OCI-LY7 (cell line): ENCODE measurements around the gene MKRN1.

Source experiments
- EZH2phosphoT487 ChIP-seq: fragments of 200-600 bp; sonication (generic); IDR thresholded peaks from 2 replicates; pipeline ENCODE4 v1.6.1; 2018; ENCODE audit warnings: low read depth, borderline replicate concordance, mild to moderate bottlenecking, mixed run types, antibody characterized with exemption, low read length, moderate library complexity, mixed read lengths
- TF ChIP-seq, protein P1 (sequence below): fragments of 200-600 bp; sonication (generic); conservative IDR thresholded peaks from 2 replicates; pipeline ENCODE4 v1.5.1; 2014; ENCODE audit warnings: mild to moderate bottlenecking, antibody characterized with exemption, low read length, moderate library complexity, mixed read lengths

DNA sequence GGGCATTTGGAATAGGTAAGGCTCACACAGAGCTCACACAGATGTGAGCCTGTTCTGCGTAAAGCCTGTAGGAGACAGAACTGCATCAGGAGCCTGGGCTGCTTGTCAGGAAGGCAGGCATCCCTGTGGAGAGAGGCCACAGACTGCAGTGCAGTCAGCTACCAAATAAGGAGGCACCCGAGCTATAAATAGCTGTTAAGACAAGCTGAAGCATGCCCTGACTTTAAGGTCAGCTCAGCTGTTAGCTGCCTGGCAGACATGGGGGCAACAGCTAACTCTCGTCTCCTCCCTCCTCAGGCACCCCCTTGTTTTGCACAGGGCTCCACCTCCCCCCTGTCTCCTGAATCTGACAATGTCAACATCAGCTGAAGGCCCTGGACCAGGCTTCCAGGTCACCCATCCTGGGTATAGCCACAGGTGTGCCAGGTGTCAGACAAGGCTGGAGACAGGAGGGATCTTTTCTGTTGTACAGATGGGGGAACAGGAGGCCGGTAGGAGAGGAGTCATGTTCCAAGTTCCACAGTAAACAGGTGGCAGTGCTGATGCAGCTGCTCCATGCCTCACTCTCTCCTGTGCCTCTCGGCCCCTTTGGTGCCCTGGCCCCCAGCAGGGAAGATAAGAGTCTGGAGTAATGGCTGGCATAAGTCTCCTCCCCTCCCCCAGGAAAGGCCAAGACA is 27.6 kb upstream of the MKRN1 start:
- TF ChIP-seq, protein P1, sequence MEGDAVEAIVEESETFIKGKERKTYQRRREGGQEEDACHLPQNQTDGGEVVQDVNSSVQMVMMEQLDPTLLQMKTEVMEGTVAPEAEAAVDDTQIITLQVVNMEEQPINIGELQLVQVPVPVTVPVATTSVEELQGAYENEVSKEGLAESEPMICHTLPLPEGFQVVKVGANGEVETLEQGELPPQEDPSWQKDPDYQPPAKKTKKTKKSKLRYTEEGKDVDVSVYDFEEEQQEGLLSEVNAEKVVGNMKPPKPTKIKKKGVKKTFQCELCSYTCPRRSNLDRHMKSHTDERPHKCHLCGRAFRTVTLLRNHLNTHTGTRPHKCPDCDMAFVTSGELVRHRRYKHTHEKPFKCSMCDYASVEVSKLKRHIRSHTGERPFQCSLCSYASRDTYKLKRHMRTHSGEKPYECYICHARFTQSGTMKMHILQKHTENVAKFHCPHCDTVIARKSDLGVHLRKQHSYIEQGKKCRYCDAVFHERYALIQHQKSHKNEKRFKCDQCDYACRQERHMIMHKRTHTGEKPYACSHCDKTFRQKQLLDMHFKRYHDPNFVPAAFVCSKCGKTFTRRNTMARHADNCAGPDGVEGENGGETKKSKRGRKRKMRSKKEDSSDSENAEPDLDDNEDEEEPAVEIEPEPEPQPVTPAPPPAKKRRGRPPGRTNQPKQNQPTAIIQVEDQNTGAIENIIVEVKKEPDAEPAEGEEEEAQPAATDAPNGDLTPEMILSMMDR: no peak
- TF ChIP-seq EZH2phosphoT487: no peak
